Gastroesophageal sphincter (tissue), 3 donors: Measurements from ENCODE around the gene GRIN2B.

ENCODE experiments used
- POLR2A ChIP-seq, 2 donors: fragments of 450-650 bp; IDR thresholded peaks; one replicate each; pipeline ENCODE4 v1.6.1; 2017; ENCODE audit warnings: antibody characterized with exemption in 2 of 2, mild to moderate bottlenecking in 2 of 2, moderate library complexity in 1 of 2
- TF ChIP-seq, protein P1 (sequence below), 4 experiments: fragments of 200-600 bp in 2 of 4; fragments of 450-650 bp in 2 of 4; sonication (generic) in 1 of 4; IDR thresholded peaks; one replicate each; pipeline ENCODE4 v1.5.1; 2017 to 2019; ENCODE audit warnings: antibody characterized with exemption in 4 of 4, mild to moderate bottlenecking in 2 of 4, moderate library complexity in 2 of 4

DNA sequence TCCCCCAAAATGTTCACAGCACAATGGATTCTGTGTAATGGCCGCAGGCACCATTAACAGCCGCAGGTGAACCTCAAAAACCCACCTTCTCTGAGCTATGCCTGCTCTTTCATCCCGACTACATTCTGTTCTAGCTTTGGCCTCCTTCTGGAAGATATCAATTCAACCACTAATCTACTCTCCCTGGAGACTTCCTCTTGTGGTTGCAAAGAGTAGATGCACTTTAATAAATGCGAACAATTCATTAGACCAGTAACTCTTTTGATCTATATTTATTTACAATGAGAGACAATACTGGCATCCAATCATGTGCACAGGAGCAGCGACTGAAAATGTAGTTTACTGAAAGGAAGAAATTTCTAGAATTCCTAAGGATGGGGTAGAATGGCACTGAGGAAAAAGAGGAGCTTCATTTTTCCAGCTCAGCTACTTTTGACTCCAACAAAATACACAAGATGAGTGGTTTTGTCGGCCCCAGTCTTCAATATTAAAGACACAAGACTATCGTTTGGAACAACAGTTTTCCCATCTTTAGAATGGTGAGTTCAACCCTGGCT is 5.3 kb downstream of the GRIN2B start:
- TF ChIP-seq POLR2A (IDR thresholded peaks at IDR 0.05) = no peak
- TF ChIP-seq, protein P1, sequence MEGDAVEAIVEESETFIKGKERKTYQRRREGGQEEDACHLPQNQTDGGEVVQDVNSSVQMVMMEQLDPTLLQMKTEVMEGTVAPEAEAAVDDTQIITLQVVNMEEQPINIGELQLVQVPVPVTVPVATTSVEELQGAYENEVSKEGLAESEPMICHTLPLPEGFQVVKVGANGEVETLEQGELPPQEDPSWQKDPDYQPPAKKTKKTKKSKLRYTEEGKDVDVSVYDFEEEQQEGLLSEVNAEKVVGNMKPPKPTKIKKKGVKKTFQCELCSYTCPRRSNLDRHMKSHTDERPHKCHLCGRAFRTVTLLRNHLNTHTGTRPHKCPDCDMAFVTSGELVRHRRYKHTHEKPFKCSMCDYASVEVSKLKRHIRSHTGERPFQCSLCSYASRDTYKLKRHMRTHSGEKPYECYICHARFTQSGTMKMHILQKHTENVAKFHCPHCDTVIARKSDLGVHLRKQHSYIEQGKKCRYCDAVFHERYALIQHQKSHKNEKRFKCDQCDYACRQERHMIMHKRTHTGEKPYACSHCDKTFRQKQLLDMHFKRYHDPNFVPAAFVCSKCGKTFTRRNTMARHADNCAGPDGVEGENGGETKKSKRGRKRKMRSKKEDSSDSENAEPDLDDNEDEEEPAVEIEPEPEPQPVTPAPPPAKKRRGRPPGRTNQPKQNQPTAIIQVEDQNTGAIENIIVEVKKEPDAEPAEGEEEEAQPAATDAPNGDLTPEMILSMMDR (IDR thresholded peaks at IDR 0.05) = no peak
